Caco-2 (cell line): ENCODE data around the gene UQCC2. TPM values are rescaled to one million over a fixed set of nuclear protein-coding genes. Genes with fewer than 3 reads are reported as not detected.

Experiments used
- BruUV-seq: library from RNA; stranded (reverse); fragments of 400-500 nt; replicated peaks from 2 replicates; lab custom pipeline; 2021; lab: Mats Ljungman, UMichigan
- CTCF ChIA-PET: fragments of 300-600 bp; sonication (Branson Sonifier 250); formaldehyde crosslinking; loops from one replicate; lab custom pipeline; 2022; ENCODE audit warnings: antibody characterized with exemption; lab: Charles Lee
- POLR2A ChIA-PET: fragments of 300-600 bp; sonication (Branson Sonifier 250); formaldehyde crosslinking; loops from one replicate; lab custom pipeline; 2022; ENCODE audit warnings: antibody characterized with exemption; lab: Charles Lee
- DNase-seq, 2 experiments: peaks; one replicate each; pipeline versions ENCODE4 v3.0.0 to v3.0.0-alpha.2; 2020 to 2022
- H3K27me3 ChIP-seq: replicated peaks from 2 replicates; pipeline ENCODE4 v1.6.0; 2011; ENCODE audit warnings: low read length; ENCODE audit not compliant: control insufficient read depth, insufficient read depth
- H3K36me3 ChIP-seq: 2 replicates; pipeline ENCODE4 v1.5.1; 2011; ENCODE audit warnings: low read length; ENCODE audit not compliant: control insufficient read depth, insufficient read depth
- H3K4me1 ChIP-seq: fragments of 250-450 bp; sonication (Bioruptor Pico); 2 replicates; pipeline ENCODE4 v1.5.1; 2020; ENCODE audit warnings: mild to moderate bottlenecking
- H3K4me3 ChIP-seq: 2 replicates; pipeline ENCODE4 v1.5.1; 2011; ENCODE audit warnings: low read depth, mild to moderate bottlenecking, control low read depth, low read length
- H3K9me3 ChIP-seq: fragments of 250-450 bp; sonication (Bioruptor Pico); 2 replicates; pipeline ENCODE4 v1.5.1; 2020; ENCODE audit warnings: mild to moderate bottlenecking, moderate library complexity
- H3K27ac Mint-ChIP-seq: one replicate; pipeline ENCODE4 v1.8.0; 2022; ENCODE audit warnings: mixed read lengths; ENCODE audit not compliant: unreplicated experiment
- H3K27me3 Mint-ChIP-seq: one replicate; pipeline ENCODE4 v1.8.0; 2022; ENCODE audit warnings: mixed read lengths; ENCODE audit not compliant: insufficient read depth, unreplicated experiment
- H3K36me3 Mint-ChIP-seq: one replicate; pipeline ENCODE4 v1.8.0; 2022; ENCODE audit warnings: mild to moderate bottlenecking, mixed read lengths; ENCODE audit not compliant: insufficient read depth, unreplicated experiment
- H3K4me1 Mint-ChIP-seq: one replicate; pipeline ENCODE4 v1.8.0; 2022; ENCODE audit warnings: low read depth, mixed read lengths; ENCODE audit not compliant: unreplicated experiment
- H3K4me3 Mint-ChIP-seq: one replicate; pipeline ENCODE4 v1.8.0; 2022; ENCODE audit warnings: mild to moderate bottlenecking, moderate library complexity, mixed read lengths; ENCODE audit not compliant: unreplicated experiment
- H3K9me3 Mint-ChIP-seq: one replicate; pipeline ENCODE4 v1.8.0; 2022; ENCODE audit warnings: mixed read lengths; ENCODE audit not compliant: unreplicated experiment
- CTCF ChIP-seq, 2 experiments: fragments of 200-600 bp in 1 of 2; IDR thresholded peaks; 1 replicate in 1 of 2; 2 replicates in 1 of 2; pipeline versions ENCODE4 v1.5.1 to v1.8.0; 2011 to 2022; ENCODE audit warnings: antibody characterized with exemption in 1 of 2, control low read depth in 1 of 2, inconsistent platforms in 1 of 2, low read depth in 1 of 2, low read length in 1 of 2, mild to moderate bottlenecking in 1 of 2, moderate library complexity in 1 of 2; ENCODE audit not compliant: insufficient read depth in 1 of 2, severe bottlenecking in 1 of 2, unreplicated experiment in 1 of 2
- intact Hi-C: fragments of 100-400 bp; cut with micrococcal nuclease; formaldehyde crosslinking; loops from one replicate; pipeline ENCODE4 v1.10.0; 2022; ENCODE audit not compliant: unreplicated experiment
- total RNA-seq: library from RNA; stranded (reverse); gene quantifications from 2 replicates; pipeline ENCODE4 v1.2.3, GENCODE V29; 2022

UQCC2 gene
- total RNA-seq, 1 experiment from 2014 or later: 122 TPM

- no peak for DNase-seq
- Histone ChIP-seq H3K27me3 (no peaks in the 10 kb centered on the region), H3K9me3 (no peaks in the 10 kb centered on the region), H3K4me3 (no peak overlapping the region), H3K36me3 (no peaks in the 10 kb centered on the region), H3K4me1 (peaks cover 13% of the 10 kb centered on the region)
- intact Hi-C loops: loop anchor here (1.0 kb wide), 3 partner anchors 7 to 34 kb away; partner anchors contain the start of gene UQCC2
- no peaks in the 10 kb centered on the region for H3K36me3 Mint-ChIP-seq
- no peak for TF ChIP-seq CTCF (IDR thresholded peaks at IDR 0.05; ENCODE audit: insufficient read depth in 1 of 2, low read depth in 1 of 2, low read length in 1 of 2, severe bottlenecking in 1 of 2, unreplicated experiment in 1 of 2)
- H3K4me3 Mint-ChIP-seq: no peak overlapping the region
- no TSS peak for BruUV-seq
- H3K4me1 Mint-ChIP-seq: peaks cover 17% of the 10 kb centered on the region
- CTCF ChIA-PET: interaction anchor here (1.0 to 3.8 kb wide), 3 partner anchors 17 to 155 kb away, joined by 8 to 34 read pairs (median 23); partner anchors contain the start of gene UQCC2
- POLR2A ChIA-PET: no interaction called here
- H3K9me3 Mint-ChIP-seq: no peaks in the 10 kb centered on the region
- no peak overlapping the region for H3K27ac Mint-ChIP-seq
- H3K27me3 Mint-ChIP-seq: peaks cover 3% of the 10 kb centered on the region
These were observed 33.5 kb upstream of the UQCC2 start for GRCh38 chr6:33744895-33745546.

- H3K4me1 Mint-ChIP-seq: peaks cover 10% of the 10 kb centered on the region
- peaks cover 12% of the 10 kb centered on the region for H3K4me1 ChIP-seq
- H3K4me3 Mint-ChIP-seq: peak overlapping the region; percentile 39
- peak; percentile 76 to 80 for DNase-seq
- no peaks in the 10 kb centered on the region for H3K9me3 ChIP-seq
- ChIA-PET POLR2A (interaction anchor here (1.2 kb wide), 1 partner anchor 33 kb away, joined by 3 read pairs; the partner anchor contains the start of gene UQCC2), CTCF (interaction anchor here (0.6 to 3.8 kb wide), 5 partner anchors 18 to 158 kb away, joined by 3 to 34 read pairs (median 8); partner anchors contain the start of gene UQCC2)
- H3K27me3 Mint-ChIP-seq: peaks cover 3% of the 10 kb centered on the region
- peak; percentile 86 to 89 for TF ChIP-seq CTCF (IDR thresholded peaks at IDR 0.05; ENCODE audit: insufficient read depth in 1 of 2, low read depth in 1 of 2, low read length in 1 of 2, severe bottlenecking in 1 of 2, unreplicated experiment in 1 of 2)
- H3K9me3 Mint-ChIP-seq: no peaks in the 10 kb centered on the region
- no peak overlapping the region for H3K27ac Mint-ChIP-seq
- no peaks in the 10 kb centered on the region for H3K36me3 ChIP-seq
- BruUV-seq: no TSS peak
- intact Hi-C loops: loop anchor here (1.0 kb wide), 3 partner anchors 8 to 33 kb away; partner anchors contain the start of gene UQCC2
- H3K27me3 ChIP-seq: no peaks in the 10 kb centered on the region
- no peak overlapping the region for H3K4me3 ChIP-seq
- H3K36me3 Mint-ChIP-seq: no peaks in the 10 kb centered on the region
These were observed 32.7 kb upstream of the UQCC2 start for GRCh38 chr6:33744001-33744848.

GRCh38 chr6:33742837-33743236 lies 31.3 kb upstream of the UQCC2 start:
- no peak for DNase-seq
- no peaks in the 10 kb centered on the region for H3K9me3 ChIP-seq
- Mint-ChIP-seq H3K36me3 (no peaks in the 10 kb centered on the region), H3K4me3 (no peak overlapping the region), H3K4me1 (peaks cover 7% of the 10 kb centered on the region), H3K9me3 (no peaks in the 10 kb centered on the region), H3K27ac (no peak overlapping the region), H3K27me3 (peaks cover 3% of the 10 kb centered on the region)
- no peak for TF ChIP-seq CTCF (IDR thresholded peaks at IDR 0.05; ENCODE audit: insufficient read depth in 1 of 2, low read depth in 1 of 2, low read length in 1 of 2, severe bottlenecking in 1 of 2, unreplicated experiment in 1 of 2)
- H3K27me3 ChIP-seq: no peaks in the 10 kb centered on the region
- POLR2A ChIA-PET: interaction anchor here (0.6 to 0.9 kb wide), 2 partner anchors 32 to 105 kb away, joined by 3 to 8 read pairs; partner anchors contain the start of gene UQCC2
- H3K4me3 ChIP-seq: no peak overlapping the region
- intact Hi-C loops: no loop called here
- no TSS peak for BruUV-seq
- H3K36me3 ChIP-seq: no peaks in the 10 kb centered on the region
- H3K4me1 ChIP-seq: peaks cover 12% of the 10 kb centered on the region
- CTCF ChIA-PET: interaction anchor here (1.2 to 3.8 kb wide), 3 partner anchors 19 to 157 kb away, joined by 4 to 34 read pairs (median 23); partner anchors contain the start of gene UQCC2
